Neutrophil (primary cell): ENCODE measurements around the gene TRAF2.
A peak's percentile ranks its signal among the peaks of the same experiment; 100 is the strongest.
"Not testable (repeated sequence)": the region's sequence is repeated elsewhere in the genome, so short reads cannot be mapped to it uniquely, and the experiment has no call there.

Experiments
- H3K27ac ChIP-seq: fragments of 200-600 bp; sonication (generic); 2 replicates; pipeline ENCODE4 v1.5.1; 2016; ENCODE audit warnings: mild to moderate bottlenecking, moderate library complexity
- H3K27me3 ChIP-seq: fragments of 200-600 bp; sonication (generic); 2 replicates; pipeline ENCODE4 v1.6.0; 2016; ENCODE audit warnings: mild to moderate bottlenecking
- H3K36me3 ChIP-seq: fragments of 200-600 bp; sonication (generic); 2 replicates; pipeline ENCODE4 v1.5.1; 2017
- H3K4me1 ChIP-seq, 2 experiments: fragments of 200-600 bp in 1 of 2; sonication (generic) in 1 of 2; 1 replicate in 1 of 2; 2 replicates in 1 of 2; pipeline versions ENCODE4 v1.5.1 to v1.6.1; 2013 to 2016; ENCODE audit warnings: low read depth in 1 of 2, low read length in 1 of 2, mild to moderate bottlenecking in 1 of 2, moderate library complexity in 1 of 2; ENCODE audit not compliant: control insufficient read depth in 1 of 2, insufficient read depth in 1 of 2
- H3K4me3 ChIP-seq, 2 experiments: fragments of 200-600 bp in 1 of 2; sonication (generic) in 1 of 2; 1 replicate in 1 of 2; 2 replicates in 1 of 2; pipeline ENCODE4 v1.5.1; 2013 to 2016; ENCODE audit warnings: low read depth in 1 of 2, low read length in 1 of 2, mild to moderate bottlenecking in 1 of 2, moderate library complexity in 1 of 2
- H3K9me3 ChIP-seq: fragments of 200-600 bp; sonication (generic); 2 replicates; pipeline ENCODE4 v1.5.1; 2016
- CTCF ChIP-seq: fragments of 200-600 bp; sonication (generic); IDR thresholded peaks from 2 replicates; pipeline ENCODE4 v1.5.1; 2016; ENCODE audit warnings: antibody characterized with exemption

Gene TRAF2

GRCh38 chr9:136865041-136865767 is 21.1 kb upstream of the TRAF2 start:
- Histone ChIP-seq H3K27ac (peak overlapping the region; percentile 87), H3K9me3 (no peaks in the 10 kb centered on the region), H3K4me3 (peak overlapping the region; percentile 68 to 90), H3K36me3 (peaks cover 36% of the 10 kb centered on the region), H3K4me1 (peaks cover 13 to 15% of the 10 kb centered on the region in 2 experiments), H3K27me3 (no peaks in the 10 kb centered on the region)
- TF ChIP-seq CTCF = no peak

DNA sequence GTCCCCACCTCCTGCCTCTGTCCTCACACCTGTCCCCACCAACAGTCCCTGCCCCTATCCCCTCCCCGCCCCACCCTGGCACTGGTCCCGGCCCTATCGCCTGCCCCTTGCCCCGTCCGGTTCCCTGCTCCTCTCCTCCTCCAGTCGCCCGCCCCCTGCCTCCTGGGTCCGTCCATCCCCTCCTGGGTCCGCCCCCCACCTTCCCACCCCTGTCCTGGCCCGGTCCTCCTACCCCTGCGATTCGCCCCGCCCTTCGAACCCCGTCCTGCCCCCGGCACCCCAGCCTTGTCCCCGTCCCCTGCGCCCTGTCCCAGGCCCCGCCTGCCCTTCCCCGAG is 20.6 kb upstream of the TRAF2 start:
- H3K27me3 ChIP-seq = no peaks in the 10 kb centered on the region
- TF ChIP-seq CTCF = no peak
- no peaks in the 10 kb centered on the region for H3K9me3 ChIP-seq
- H3K27ac ChIP-seq = peak overlapping the region; percentile 87
- H3K36me3 ChIP-seq = peaks cover 32% of the 10 kb centered on the region
- peaks cover 13 to 15% of the 10 kb centered on the region in 2 experiments for H3K4me1 ChIP-seq
- peak overlapping the region; percentile 68 to 90 for H3K4me3 ChIP-seq

DNA sequence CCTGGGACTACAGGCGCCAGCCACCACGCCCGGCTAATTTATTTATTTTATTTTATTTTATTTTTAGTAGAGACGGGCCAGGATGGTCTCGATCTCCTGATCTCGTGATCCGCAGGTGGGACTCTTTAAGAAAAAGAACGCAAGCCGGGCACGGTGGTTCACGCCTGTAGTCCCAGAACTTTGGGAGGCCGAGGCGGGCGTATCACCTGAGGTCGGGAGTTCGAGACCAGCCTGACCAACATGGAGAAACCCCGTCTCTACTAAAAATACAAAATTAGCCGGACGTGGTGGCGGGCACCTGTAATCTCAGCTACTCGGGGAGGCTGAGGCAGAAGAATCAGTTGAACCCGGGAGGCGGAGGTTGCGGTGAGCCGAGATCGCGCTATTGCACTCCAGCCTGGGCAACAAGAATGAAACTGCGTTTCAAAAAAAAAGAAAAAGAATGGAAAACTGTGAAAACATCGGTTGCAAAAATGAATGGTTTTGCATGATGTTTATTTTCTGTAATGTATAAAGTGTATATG is 19.4 kb upstream of the TRAF2 start:
- not testable (repeated sequence) for H3K27me3 ChIP-seq, H3K9me3 ChIP-seq, H3K27ac ChIP-seq
- Histone ChIP-seq H3K36me3 (peaks cover 19% of the 10 kb centered on the region), H3K4me3 (peak overlapping the region; percentile 68 to 90), H3K4me1 (peaks cover 13 to 15% of the 10 kb centered on the region in 2 experiments)

- H3K27me3 ChIP-seq = no peaks in the 10 kb centered on the region
- no peak overlapping the region for H3K4me3 ChIP-seq
- no peaks in the 10 kb centered on the region for H3K9me3 ChIP-seq
- peaks cover 14% of the 10 kb centered on the region for H3K36me3 ChIP-seq
- no peak for TF ChIP-seq CTCF
- H3K4me1 ChIP-seq = peaks cover 13 to 15% of the 10 kb centered on the region in 2 experiments
- H3K27ac ChIP-seq = no peak overlapping the region
Measured at GRCh38 chr9:136867480-136867879, 18.8 kb upstream of the TRAF2 start.

GRCh38 chr9:136867917-136868316 is 18.4 kb upstream of the TRAF2 start:
- no peak for TF ChIP-seq CTCF
- Histone ChIP-seq H3K4me3 (no peak overlapping the region), H3K9me3 (no peaks in the 10 kb centered on the region), H3K27ac (no peak overlapping the region), H3K4me1 (peaks cover 13 to 15% of the 10 kb centered on the region in 2 experiments), H3K27me3 (no peaks in the 10 kb centered on the region), H3K36me3 (peaks cover 10% of the 10 kb centered on the region)

DNA sequence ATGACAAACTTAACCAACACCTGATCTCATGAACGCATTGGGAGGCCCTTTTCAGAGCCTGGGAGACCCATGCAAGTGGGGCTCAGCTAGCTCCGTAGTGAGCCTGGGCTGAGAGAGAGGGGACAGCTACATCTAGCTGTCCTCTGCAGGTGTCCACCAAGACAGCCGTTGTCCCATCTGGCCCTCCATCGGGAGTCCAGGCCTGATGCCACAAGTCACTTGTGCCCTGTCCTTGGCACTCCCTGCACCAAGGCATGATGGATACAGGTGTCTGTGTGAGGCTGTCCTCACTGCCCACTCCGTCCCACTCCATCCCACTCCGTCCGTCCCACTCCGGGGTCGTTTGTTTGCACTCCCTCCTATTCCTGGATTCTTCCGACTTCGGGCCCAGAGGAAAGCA is 17.7 kb upstream of the TRAF2 start:
- H3K27me3 ChIP-seq = no peaks in the 10 kb centered on the region
- H3K27ac ChIP-seq = no peak overlapping the region
- no peaks in the 10 kb centered on the region for H3K9me3 ChIP-seq
- peaks cover 3% of the 10 kb centered on the region for H3K36me3 ChIP-seq
- no peak for TF ChIP-seq CTCF
- no peak overlapping the region for H3K4me3 ChIP-seq
- H3K4me1 ChIP-seq = peaks cover 13 to 15% of the 10 kb centered on the region in 2 experiments

DNA sequence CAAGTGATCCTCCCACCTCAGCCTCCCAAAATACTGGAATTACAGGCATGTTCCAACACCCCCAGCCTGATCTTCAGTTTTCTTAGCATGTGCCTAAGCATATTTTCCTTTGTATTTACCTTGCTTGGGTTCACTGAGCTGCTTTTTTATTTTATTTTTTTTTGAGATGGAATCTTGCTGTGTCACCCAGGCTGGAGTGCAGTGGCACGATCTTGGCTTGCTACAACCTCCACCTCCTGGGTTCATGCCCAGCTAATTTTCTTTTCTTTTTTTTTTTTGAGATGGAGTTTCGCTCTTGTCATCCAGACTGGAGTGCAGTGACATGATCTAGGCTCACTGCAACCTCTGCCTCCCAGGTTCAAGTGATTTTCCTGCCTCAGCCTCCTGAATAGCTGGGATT is 16.7 kb upstream of the TRAF2 start:
- not testable (repeated sequence) for H3K27me3 ChIP-seq, H3K4me3 ChIP-seq, H3K27ac ChIP-seq, H3K36me3 ChIP-seq, H3K9me3 ChIP-seq
- peaks cover 13 to 14% of the 10 kb centered on the region in 2 experiments for H3K4me1 ChIP-seq
